Caki2 (cell line): Measurements from ENCODE around the gene ATP5ME. TPM values are rescaled to one million over a fixed set of nuclear protein-coding genes. Genes with fewer than 3 reads are reported as not detected.

ENCODE experiments used
- DNase-seq: peaks from one replicate; pipeline ENCODE4 v3.0.0-alpha.2; 2015; ENCODE audit warnings: low read depth
- in situ Hi-C: cut with HindIII; loops from 2 replicates; pipeline ENCODE4 v1.10.0; 2016; ENCODE audit warnings: low sequenced_read_pairs, low pct_unique_long_range_greater_than_20kb, mixed read lengths
- total RNA-seq: library from RNA; depleted of rRNA; stranded (reverse); fragments of >200 nt; shearing (Covaris generic); gene quantifications from 2 replicates; pipeline ENCODE4 v1.2.3, GENCODE V29; 2014; ENCODE audit warnings: low replicate concordance

The ATP5ME gene
- total RNA-seq, 1 experiment from 2014 or later, result 265 TPM

DNA sequence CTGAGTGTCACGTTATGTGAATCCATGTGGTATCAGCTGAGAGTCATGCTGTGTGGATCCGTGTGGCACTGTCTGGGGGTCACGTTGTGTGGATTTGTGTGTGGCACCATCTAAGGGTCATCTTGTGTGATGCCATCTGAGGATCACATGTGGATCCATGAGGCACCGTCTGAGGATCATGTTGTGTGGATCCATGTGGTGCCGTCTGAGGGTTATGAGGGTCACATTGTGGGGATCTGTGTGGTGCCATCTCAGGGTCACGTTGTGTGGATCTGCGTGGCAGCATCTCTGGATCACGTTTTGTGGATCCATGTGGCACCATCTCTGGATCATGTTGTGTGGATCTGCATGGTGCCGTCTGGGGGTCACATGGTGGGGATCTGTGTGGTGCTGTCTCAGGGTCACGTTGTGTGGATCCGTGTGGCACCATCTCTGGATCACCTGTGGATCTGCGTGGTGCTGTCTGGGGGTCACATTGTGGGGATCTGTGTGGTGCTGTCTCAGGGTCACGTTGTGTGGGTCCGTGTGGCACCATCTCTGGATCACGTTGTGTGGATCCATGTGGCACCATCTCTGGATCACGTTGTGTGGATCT is 41.8 kb downstream of the ATP5ME start:
- DNase-seq, result no peak
- in situ Hi-C loops, result no loop called here

DNA sequence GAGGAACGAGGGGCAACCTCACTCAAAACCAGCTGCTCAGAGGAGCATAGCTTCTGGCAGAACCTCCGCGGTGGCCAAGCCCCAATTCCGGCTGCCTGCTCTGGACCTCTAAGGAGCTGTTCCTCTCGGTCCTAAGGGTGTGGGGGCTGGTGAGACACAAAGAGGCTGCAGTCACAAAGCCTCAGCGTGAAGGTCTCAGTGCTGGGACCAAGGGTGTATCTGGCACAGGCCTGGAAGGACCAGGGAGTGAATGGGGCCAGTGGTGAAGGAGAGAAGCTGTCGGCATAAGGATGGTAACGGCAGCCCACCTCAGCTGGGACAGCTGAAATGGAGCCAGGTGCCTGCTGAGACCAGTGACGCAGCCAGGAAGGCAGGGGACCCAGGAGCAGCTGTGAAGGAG is 43.4 kb downstream of the ATP5ME start:
- in situ Hi-C loops, result no loop called here
- no peak for DNase-seq

DNA sequence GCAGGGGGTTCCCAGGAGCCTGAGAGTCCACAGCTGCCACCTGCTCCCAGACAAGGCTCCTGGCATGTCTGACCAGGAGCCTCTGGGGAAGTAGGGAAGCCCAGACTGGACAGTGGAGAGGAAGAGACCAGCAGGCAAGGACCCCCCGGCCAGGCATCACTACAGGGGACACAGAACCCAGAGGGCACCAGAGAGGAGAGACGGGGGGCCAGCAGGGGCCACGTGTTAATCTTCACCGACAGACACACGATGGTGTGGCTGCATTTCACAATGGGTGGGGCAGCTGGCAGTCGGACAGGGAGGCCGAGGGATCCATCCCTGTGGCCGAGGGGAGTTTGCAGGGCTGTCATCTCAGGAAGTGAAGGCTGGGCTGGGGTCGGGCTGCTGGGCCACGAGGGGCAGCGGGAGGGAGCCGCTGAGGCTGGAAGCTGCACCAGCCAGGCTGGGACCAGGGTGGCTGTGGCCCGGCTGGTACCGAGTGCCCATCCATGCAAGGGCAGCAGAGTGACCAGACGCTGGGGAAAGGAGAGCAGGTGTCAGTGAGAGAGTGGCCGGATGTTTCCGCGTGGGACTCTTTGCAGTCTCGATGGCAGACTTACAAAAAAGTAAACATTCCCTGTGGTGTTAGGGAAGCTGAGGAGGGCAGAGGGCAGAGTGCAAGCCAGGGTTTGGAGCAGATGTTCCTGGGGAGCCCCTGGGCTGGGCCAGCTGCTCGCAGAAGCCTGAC is 44.0 kb downstream of the ATP5ME start:
- in situ Hi-C loops, result no loop called here
- no peak for DNase-seq

DNA sequence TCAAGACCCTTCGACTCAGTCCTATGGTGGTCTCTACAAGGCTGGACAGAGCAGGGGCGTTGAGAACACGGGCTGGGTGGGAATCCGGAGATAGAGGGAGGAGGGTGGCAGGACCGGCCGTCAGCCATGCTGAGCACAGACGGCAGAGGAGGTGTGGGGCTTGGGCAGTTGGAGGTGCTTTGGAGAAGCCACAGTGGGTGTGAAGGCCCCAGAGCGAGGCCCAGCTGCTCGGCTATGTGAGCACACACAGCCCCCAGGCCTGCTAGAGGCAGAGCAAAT is 44.5 kb downstream of the ATP5ME start:
- no peak for DNase-seq
- in situ Hi-C loops, result no loop called here

DNA sequence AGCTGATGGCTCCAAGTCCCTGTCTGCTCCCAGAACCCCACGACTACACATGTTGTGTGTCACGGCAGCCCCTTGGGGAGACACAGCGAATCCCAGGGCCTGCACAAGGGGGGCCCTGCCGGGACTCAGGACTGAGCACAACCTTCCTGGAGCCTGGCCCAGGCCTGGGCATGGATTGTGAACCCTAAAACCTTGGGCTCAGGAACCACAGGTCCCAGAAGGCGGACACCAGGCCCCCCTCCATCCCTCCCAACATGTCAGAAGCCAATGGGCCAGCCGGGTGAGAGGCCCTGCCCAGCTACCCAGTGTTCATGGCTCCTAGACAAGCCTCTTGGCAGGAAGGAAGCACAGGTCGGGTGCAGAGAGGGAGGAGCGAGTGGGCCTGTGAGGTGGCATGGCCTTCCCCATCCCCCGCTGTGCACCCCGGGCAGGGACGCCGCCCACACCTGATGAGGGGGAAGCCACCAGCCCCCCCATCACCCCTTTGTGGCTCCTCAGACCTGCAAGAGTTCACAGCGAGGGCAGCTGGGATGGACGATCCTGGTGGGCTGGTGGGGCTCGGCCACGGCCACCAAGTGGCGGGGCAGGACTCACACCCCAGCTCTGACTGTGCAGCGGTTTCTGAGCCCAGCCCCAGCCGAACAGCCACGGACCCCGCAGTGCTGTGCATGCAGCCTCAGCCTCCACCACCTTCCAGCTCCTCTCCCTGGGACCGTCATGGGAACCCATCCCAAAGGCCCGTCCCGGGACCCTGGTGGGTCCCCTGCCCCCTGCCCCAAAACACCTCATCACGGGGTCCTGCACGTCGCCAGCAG is 45.0 kb downstream of the ATP5ME start:
- DNase-seq, result no peak
- in situ Hi-C loops, result no loop called here

DNA sequence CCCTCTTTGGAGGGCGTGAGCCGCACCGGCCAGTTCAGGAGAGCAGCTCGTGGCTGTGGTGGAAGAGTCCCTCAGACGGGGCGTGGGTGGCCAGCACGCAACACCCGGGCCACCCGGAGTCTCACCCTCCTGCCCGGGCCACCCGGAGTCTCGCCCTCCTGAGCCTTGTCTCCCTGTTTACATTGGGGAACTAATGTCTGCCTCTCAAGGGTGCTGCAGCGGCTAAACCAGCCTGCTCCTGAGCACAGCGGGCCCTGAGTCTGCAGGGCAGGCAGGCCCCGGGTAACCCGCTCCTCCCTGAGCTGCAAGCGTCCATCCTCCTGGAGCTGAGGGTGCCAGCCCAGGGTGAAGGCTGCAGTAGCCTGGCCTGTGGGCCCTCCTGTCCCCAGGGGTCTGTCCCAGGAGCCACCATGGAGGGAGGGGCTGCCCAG is 45.8 kb downstream of the ATP5ME start:
- DNase-seq, result no peak
- in situ Hi-C loops, result no loop called here

DNA sequence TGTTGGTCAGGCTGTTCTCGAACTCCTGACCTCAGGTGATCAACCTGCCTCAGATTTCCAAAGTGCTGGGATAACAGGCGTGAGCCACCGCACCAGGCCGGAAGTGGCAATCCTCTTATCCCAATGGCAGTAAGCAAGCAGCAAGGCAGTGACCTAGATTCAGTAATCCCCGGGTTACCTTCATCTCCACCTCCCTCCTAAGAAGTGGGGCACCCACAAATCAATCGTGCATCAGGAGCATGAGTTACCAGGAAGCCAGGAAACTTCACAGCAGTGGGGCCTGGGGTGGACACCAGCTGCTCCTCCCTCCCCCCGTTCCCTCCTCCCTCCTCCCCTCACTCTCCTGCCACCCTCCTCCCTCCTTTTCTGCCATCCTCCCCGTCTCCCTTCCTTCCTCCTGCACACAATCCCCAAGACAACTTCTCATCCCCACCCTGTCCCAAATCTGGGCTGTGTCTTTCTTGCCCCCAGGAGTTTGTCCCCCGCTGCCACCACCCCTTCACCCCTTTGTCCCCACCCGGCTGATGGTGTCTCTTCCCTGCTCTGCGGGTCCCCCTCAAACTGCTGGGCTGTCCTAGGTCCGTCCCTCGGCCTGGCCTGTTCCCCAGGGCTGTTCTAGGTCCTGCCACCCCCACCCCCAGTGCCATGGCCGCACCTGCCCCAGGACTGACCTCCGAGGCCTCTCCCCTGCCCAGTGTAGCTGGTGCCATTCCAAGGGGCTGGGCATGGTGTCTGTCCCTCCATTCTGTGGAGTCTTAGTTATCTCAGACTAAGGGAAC is 46.5 kb downstream of the ATP5ME start:
- in situ Hi-C loops, result no loop called here
- no peak for DNase-seq

DNA sequence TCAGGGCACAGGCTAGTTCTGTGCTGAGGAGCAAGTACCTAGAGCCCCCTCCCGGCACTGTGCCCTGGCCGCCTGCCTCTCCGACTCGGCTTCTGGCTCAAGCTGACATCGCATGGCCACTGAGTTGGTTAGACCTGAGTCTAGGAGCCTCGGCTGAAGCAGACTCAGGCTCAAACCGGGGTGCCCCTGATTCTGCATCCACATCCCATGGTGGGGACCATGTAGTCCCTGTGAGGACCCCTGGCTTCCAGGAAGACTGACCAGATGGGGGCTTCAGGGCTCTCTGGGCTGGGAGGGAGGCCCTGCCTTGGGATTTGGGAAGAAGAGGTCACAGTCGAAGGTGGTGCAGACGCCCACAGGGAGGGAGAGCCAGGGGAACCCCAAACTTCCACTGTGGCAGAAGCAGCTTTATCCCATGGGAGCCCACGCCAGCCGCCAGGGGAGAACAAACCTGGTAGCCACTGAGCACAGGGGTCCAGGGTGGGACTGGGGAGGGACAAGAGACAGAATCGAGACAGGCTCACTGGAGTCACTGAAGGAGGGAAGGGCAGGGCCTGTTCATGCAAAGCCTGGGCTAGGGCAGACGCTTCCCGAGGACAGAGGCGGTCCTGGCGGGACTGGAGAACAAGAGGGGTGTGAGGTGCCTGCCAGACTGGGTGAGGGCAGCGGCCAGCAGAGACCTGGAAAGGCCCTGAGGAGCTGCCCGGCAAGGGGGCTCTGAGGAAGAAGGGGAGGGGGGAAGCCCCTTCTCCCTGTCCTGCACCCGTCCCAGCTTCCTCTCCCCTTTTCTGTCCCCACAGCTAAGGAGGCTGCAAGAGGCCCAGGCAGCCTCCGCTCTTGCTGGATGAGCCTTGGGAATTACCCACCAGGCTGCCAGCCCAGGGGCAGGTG is 47.6 kb downstream of the ATP5ME start:
- no peak for DNase-seq
- in situ Hi-C loops, result no loop called here

DNA sequence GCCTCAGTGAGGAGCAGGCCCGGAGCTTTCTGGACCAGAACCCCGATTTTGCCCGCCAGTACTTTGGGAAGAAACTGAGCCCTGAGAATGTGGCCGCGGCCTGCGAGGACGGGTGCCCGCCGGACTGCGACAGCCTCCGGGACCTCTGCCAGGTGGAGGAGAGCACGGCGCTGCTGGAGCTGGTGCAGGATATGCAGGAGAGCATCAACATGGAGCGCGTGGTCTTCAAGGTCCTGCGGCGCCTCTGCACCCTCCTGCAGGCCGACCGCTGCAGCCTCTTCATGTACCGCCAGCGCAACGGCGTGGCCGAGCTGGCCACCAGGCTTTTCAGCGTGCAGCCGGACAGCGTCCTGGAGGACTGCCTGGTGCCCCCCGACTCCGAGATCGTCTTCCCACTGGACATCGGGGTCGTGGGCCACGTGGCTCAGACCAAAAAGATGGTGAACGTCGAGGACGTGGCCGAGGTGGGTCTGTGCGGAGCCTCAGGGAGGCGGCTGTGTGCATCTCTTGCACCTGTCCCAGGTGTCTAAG is 48.4 kb downstream of the ATP5ME start:
- in situ Hi-C loops, result no loop called here
- no peak for DNase-seq

DNA sequence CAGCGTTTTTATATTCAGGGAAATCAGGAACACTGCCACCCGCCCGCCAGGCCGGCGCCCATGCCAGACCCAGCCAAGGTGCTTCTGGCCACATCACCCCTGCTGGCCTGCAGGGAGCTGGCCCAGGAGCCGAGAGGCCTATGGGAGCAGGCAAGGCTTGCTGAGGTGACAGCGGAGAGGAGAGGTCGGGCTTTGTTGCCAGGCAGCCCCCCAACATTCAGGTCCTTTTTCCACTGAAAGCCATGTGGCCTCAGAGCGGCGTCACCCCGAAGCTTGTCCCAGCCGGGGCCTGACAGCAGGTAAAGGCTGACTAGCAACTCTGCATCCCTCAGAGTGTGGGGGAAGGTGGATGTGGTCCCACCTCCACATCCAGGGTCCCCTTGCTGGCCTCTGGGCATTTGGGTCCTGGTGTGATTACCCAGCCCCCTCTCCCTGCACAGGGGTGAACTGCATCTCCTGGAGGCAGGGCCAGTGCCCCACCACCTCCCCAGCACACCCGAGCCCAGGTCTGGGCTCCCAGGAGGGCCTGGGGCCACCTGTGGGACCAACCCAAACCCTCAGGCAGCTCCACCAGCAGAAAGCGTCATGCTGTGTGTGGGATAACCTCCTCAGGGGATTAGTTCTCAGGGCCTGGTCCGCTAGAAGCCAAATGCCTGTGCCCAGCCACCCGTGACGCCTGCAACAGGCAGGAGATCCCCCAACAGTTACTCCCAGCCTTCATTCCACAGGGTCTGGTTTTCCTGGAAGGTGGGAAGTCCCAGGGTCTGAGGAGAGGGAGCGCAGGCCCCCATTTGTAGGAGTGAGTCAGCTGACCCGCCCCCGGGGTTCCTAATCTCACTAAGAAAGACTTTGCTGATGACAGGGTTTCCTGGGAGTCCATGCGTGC is 49.1 kb downstream of the ATP5ME start, which contains the start of gene PDE6B:
PDE6B (plus strand) TSS at position 869 of the 886 bp plus-strand sequence. CDS start 54 bp downstream, outside the sequence.
- peak; percentile 80 for DNase-seq
- in situ Hi-C loops, result no loop called here

DNA sequence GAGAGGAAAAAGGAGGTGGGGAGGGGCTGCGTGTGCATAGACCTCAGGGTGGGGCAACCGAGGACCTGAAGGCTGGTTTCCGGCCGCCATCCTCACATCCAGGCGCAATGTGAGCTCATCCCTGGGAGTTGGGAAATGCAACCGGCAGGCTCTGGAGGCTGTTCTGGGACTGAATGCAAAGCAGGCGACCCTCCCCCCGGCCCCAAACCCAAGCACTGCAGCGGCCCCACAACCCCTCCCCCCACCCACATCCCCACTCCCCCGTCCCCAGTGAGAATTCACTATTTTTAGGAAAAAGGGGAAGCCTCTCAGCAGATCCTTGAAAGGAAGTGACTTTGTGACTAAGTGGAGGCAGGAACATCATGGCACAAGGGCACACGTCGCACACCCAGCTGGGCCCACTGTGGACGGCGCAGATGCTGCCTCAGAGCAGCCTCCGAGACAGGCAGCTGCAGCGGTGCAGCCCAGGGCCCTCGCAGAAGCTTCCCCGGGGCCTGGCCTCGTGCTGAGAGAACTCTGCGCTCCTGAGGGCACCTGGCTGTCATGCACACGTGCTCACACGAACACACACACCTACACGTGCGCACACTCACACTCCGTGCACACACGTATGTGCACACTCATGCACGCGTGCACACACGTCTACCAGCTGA is 50.0 kb downstream of the ATP5ME start:
- DNase-seq, result no peak
- in situ Hi-C loops, result no loop called here

DNA sequence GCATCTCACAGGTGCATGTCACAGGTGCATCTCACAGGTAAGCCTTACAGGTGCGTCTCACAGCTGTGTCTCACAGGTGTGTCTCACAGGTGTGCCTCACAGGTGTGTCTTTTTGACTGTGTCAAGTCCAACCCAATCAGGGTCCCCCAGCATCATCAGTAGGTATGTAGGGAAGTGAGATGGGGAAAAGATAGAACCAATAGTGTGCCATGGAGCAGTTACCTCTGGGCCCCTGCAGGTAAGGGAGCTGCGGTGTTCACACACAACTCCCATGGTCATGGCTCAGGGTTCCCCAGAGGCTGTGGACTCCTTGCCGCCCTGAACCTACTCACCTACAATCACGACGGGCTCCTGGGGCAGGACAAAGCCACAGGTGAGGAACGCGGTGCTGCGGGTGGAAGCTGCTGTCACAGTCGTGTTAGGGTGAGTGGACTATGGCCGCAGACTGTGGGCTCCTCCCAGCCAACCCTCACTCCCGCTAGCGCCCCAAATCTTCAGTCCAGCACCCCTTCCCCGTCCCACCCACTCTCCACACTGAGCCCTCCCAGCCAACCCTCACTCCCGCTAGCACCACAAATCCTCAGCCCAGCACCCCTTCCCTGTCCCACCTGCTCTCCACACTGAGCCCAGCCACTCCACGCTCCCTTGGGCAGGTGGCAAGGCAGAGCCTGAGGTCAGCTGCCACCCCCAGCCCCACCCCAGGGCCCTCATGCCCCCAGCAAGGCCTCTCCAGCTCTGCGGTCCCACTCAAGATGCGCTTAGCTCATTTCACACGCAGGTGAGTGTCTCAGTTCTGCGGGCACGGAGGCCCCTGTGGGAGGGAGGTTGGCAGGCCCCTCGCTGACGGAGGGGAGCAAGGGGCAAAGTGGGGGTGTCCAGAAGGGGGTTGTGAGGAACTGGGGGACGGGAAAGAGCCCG is 50.8 kb downstream of the ATP5ME start:
- in situ Hi-C loops, result no loop called here

More for the DNA sequence above, 50.8 kb downstream of the ATP5ME start:
- no peak for DNase-seq
